Measurements from ENCODE around the gene CDK10. TPM values are rescaled to one million over a fixed set of nuclear protein-coding genes. Genes with fewer than 3 reads are reported as not detected.

The CDK10 gene
- total RNA-seq, 2 experiments from 2014 or later, result 89.7 to 93.2 TPM

- CTCF ChIA-PET, result interaction anchor here (1.6 to 1.9 kb wide), 3 partner anchors 14 to 122 kb away, joined by 4 to 6 read pairs (median 6); no protein-coding TSS in a partner anchor
- POLR2A ChIA-PET, result interaction anchor here (0.6 kb wide), 1 partner anchor 46 kb away, joined by 3 read pairs; no protein-coding TSS in a partner anchor
Observed at GRCh38 chr16:89738538-89739317, 52.2 kb downstream of the CDK10 start.

GRCh38 chr16:89739383-89739782 is 52.9 kb downstream of the CDK10 start:
- ChIA-PET CTCF (interaction anchor here (1.1 kb wide), 1 partner anchor 121 kb away, joined by 6 read pairs; no protein-coding TSS in a partner anchor), POLR2A (no interaction called here)

GRCh38 chr16:89741342-89742014 is 55.0 kb downstream of the CDK10 start:
- CTCF ChIA-PET, result interaction anchor here (1.3 to 1.8 kb wide), 2 partner anchors 41 to 169 kb away, joined by 4 to 6 read pairs; no protein-coding TSS in a partner anchor
- POLR2A ChIA-PET, result interaction anchor here (0.7 kb wide), 1 partner anchor 119 kb away, joined by 4 read pairs; no protein-coding TSS in a partner anchor

GRCh38 chr16:89742948-89743347 is 56.5 kb downstream of the CDK10 start:
- ChIA-PET POLR2A (interaction anchor here (0.6 to 0.7 kb wide), 2 partner anchors 393 to 1035 kb away, joined by 3 to 5 read pairs; no protein-coding TSS in a partner anchor), CTCF (interaction anchor here (0.7 to 1.0 kb wide), 2 partner anchors 93 to 118 kb away, joined by 3 read pairs; no protein-coding TSS in a partner anchor)

- POLR2A ChIA-PET, result no interaction called here
- CTCF ChIA-PET, result no interaction called here
Observed at GRCh38 chr16:89744813-89745212, 58.3 kb downstream of the CDK10 start.

Other genes starting within 250 kb of the CDK10 start
- 100 to 1,000 TPM; 152 to 159 TPM for gene ANKRD11, start 196.1 kb upstream of the CDK10 start, total RNA-seq
- 10 to 100 TPM; 71.9 to 79.6 TPM for gene SPG7, start 178.3 kb upstream of the CDK10 start, total RNA-seq
- 1,000 to 10,000 TPM; 2,645 to 2,648 TPM for gene RPL13, start 126.0 kb upstream of the CDK10 start, total RNA-seq
- gene CPNE7, start 110.9 kb upstream of the CDK10 start, total RNA-seq, result 1 to 10 TPM; 5.6 to 7.0 TPM
- gene DPEP1, start 73.0 kb upstream of the CDK10 start, total RNA-seq, result not detected
- 10 to 100 TPM; 80.5 to 80.8 TPM for gene CHMP1A, start 29.0 kb upstream of the CDK10 start, total RNA-seq
- 10 to 100 TPM; 13.7 to 14.4 TPM for gene SPATA33, start 28.9 kb upstream of the CDK10 start, total RNA-seq
- 1 to 10 TPM; 7.4 to 7.9 TPM for gene SPATA2L, start 15.0 kb downstream of the CDK10 start, total RNA-seq
- gene VPS9D1, start 34.2 kb downstream of the CDK10 start, total RNA-seq, result 1 to 10 TPM; 2.0 to 2.6 TPM
- 10 to 100 TPM; 28.7 to 28.9 TPM for gene ZNF276, start 34.8 kb downstream of the CDK10 start, total RNA-seq
- gene FANCA, start 130.0 kb downstream of the CDK10 start, total RNA-seq, result 100 to 1,000 TPM; 112 to 116 TPM
- gene SPIRE2, start 141.8 kb downstream of the CDK10 start, total RNA-seq, result under 1 TPM; 0.57 to 0.78 TPM
- 100 to 1,000 TPM; 146 to 153 TPM for gene TCF25, start 186.9 kb downstream of the CDK10 start, total RNA-seq
- gene MC1R, start 232.2 kb downstream of the CDK10 start, total RNA-seq, result 1 to 10 TPM; 1.6 to 1.8 TPM
- gene TUBB3, start 236.7 kb downstream of the CDK10 start, total RNA-seq, result under 1 TPM; 0.31 to 0.91 TPM

All from activated CD8-positive, alpha-beta memory T cell treated with anti-CD3 and anti-CD28 coated beads for 36 hours (primary cell).